ENCODE measurements around the gene ZNF302. TPM values are rescaled to one million over a fixed set of nuclear protein-coding genes. Genes with fewer than 3 reads are reported as not detected.
"Not testable (repeated sequence)": the region's sequence is repeated elsewhere in the genome, so short reads cannot be mapped to it uniquely, and the experiment has no call there.

ZNF302 gene
- total RNA-seq, 2 donors from 2014 or later, result 21.3 to 30.9 TPM

- TF ChIP-seq CTCF (IDR thresholded peaks at IDR 0.05), result no peak
- no peak for ATAC-seq (ENCODE audit: insufficient number of reproducible peaks, low FRiP score, low read depth)
- Histone ChIP-seq H3K4me1 (ENCODE audit: control insufficient read depth in 1 of 2, low read depth in 2 of 2) (peaks cover 0 to 14% of the 10 kb centered on the region in 2 donors), H3K27me3 (replicated peaks; ENCODE audit: insufficient read depth) (no peaks in the 10 kb centered on the region), H3K4me3 (no peak overlapping the region), H3K9me3 (no peaks in the 10 kb centered on the region), H3K36me3 (no peaks in the 10 kb centered on the region), H3K27ac (peak overlapping the region in 1 of 2 donors; percentile 41)
- no peak for DNase-seq (ENCODE audit: low spot score)
Observed at GRCh38 chr19:34661357-34661756, 16.1 kb upstream of the ZNF302 start.

GRCh38 chr19:34662919-34663318 is 14.6 kb upstream of the ZNF302 start:
- DNase-seq (ENCODE audit: low spot score), result no peak
- ATAC-seq (ENCODE audit: insufficient number of reproducible peaks, low FRiP score, low read depth), result no peak
- no peak overlapping the region for H3K27ac ChIP-seq
- H3K4me1 ChIP-seq (ENCODE audit: control insufficient read depth in 1 of 2, low read depth in 2 of 2), result peaks cover 0 to 14% of the 10 kb centered on the region in 2 donors
- H3K4me3 ChIP-seq, result no peak overlapping the region
- H3K36me3 ChIP-seq, result no peaks in the 10 kb centered on the region
- H3K27me3 ChIP-seq (replicated peaks; ENCODE audit: insufficient read depth), result no peaks in the 10 kb centered on the region
- TF ChIP-seq CTCF (IDR thresholded peaks at IDR 0.05), result no peak
- no peaks in the 10 kb centered on the region for H3K9me3 ChIP-seq

- ATAC-seq (ENCODE audit: insufficient number of reproducible peaks, low FRiP score, low read depth), result no peak
- H3K36me3 ChIP-seq, result no peaks in the 10 kb centered on the region
- no peaks in the 10 kb centered on the region for H3K9me3 ChIP-seq
- DNase-seq (ENCODE audit: low spot score), result no peak
- no peak for TF ChIP-seq CTCF (IDR thresholded peaks at IDR 0.05)
- no peak overlapping the region for H3K27ac ChIP-seq
- no peak overlapping the region for H3K4me3 ChIP-seq
- no peaks in the 10 kb centered on the region for H3K27me3 ChIP-seq (replicated peaks; ENCODE audit: insufficient read depth)
- H3K4me1 ChIP-seq (ENCODE audit: control insufficient read depth in 1 of 2, low read depth in 2 of 2), result peaks cover 0 to 14% of the 10 kb centered on the region in 2 donors
Observed at GRCh38 chr19:34664168-34664567, 13.3 kb upstream of the ZNF302 start.

GRCh38 chr19:34664870-34665269 is 12.6 kb upstream of the ZNF302 start:
- Histone ChIP-seq H3K4me1 (ENCODE audit: control insufficient read depth in 1 of 2, low read depth in 2 of 2) (peaks cover 0 to 14% of the 10 kb centered on the region in 2 donors), H3K4me3 (no peak overlapping the region), H3K27me3 (replicated peaks; ENCODE audit: insufficient read depth) (no peaks in the 10 kb centered on the region), H3K27ac (no peak overlapping the region), H3K9me3 (no peaks in the 10 kb centered on the region), H3K36me3 (no peaks in the 10 kb centered on the region)
- no peak for DNase-seq (ENCODE audit: low spot score)
- no peak for ATAC-seq (ENCODE audit: insufficient number of reproducible peaks, low FRiP score, low read depth)
- no peak for TF ChIP-seq CTCF (IDR thresholded peaks at IDR 0.05)

GRCh38 chr19:34665275-34665674 is 12.2 kb upstream of the ZNF302 start:
- ATAC-seq (ENCODE audit: insufficient number of reproducible peaks, low FRiP score, low read depth); DNase-seq (ENCODE audit: low spot score): not testable (repeated sequence)

More at GRCh38 chr19:34665275-34665674, 12.2 kb upstream of the ZNF302 start:
- H3K27ac ChIP-seq; H3K4me3 ChIP-seq; H3K27me3 ChIP-seq (replicated peaks; ENCODE audit: insufficient read depth); H3K36me3 ChIP-seq; H3K9me3 ChIP-seq: not testable (repeated sequence)
- peaks cover 0 to 14% of the 10 kb centered on the region in 2 donors for H3K4me1 ChIP-seq (ENCODE audit: control insufficient read depth in 1 of 2, low read depth in 2 of 2)

Measured in thoracic aorta (tissue), 2 donors.